Body of pancreas (tissue), 4 donors: Measurements from ENCODE around the gene C11orf87.

Source experiments
- CTCF ChIP-seq, 7 experiments: fragments of 450-650 bp in 4 of 7; fragments of 200-600 bp in 3 of 7; sonication (generic) in 3 of 7; IDR thresholded peaks; one replicate each; pipeline ENCODE4 v1.5.1; 2016 to 2019; ENCODE audit warnings: antibody characterized with exemption in 7 of 7
- POLR2A ChIP-seq, 3 donors: fragments of 450-650 bp; IDR thresholded peaks; one replicate each; pipeline ENCODE4 v1.6.1; 2016; ENCODE audit warnings: antibody characterized with exemption in 3 of 3, mild to moderate bottlenecking in 2 of 3

GRCh38 chr11:109388982-109389381 is 33.0 kb upstream of the C11orf87 start:
- TF ChIP-seq POLR2A (IDR thresholded peaks at IDR 0.05) (no peak), CTCF (IDR thresholded peaks at IDR 0.05) (no peak)
